Endothelial cell of umbilical vein (primary cell): ENCODE results near the gene TTI1. TPM values are rescaled to one million over a fixed set of nuclear protein-coding genes. Genes with fewer than 3 reads are reported as not detected.

ENCODE experiments used
- BruUV-seq: library from RNA; stranded (reverse); fragments of 400-500 nt; replicated peaks from 2 replicates; lab custom pipeline; 2021; lab: Mats Ljungman, UMichigan
- CTCF ChIA-PET: fragments of 300-600, 350-600 bp; sonication (Branson Sonifier 250); formaldehyde crosslinking; loops from one replicate; lab custom pipeline; 2021; ENCODE audit warnings: antibody characterized with exemption, inconsistent platforms; lab: Charles Lee
- POLR2A ChIA-PET: fragments of 300-600, 350-600 bp; sonication (Branson Sonifier 250); formaldehyde crosslinking; loops from one replicate; lab custom pipeline; 2021; ENCODE audit warnings: antibody characterized with exemption, inconsistent platforms; lab: Charles Lee
- DNase-seq: peaks from one replicate; pipeline ENCODE4 v3.0.0-alpha.2; 2011; ENCODE audit warnings: low read depth, low spot score
- FAIRE-seq: peaks from 2 replicates; lab custom pipeline; 2011; peaks lifted over from hg19 to GRCh38; lab: Jason Lieb, UNC
- H2AFZ ChIP-seq: 2 replicates; pipeline ENCODE4 v1.6.0; 2012; ENCODE audit warnings: low read depth, low read length, control low read depth, inconsistent platforms
- H3K27ac ChIP-seq: 2 replicates; pipeline ENCODE4 v1.5.1; 2011; ENCODE audit warnings: low read depth, mild to moderate bottlenecking, control low read depth, low read length, moderate library complexity; ENCODE audit not compliant: insufficient read depth
- H3K27me3 ChIP-seq, 2 experiments: 2 replicates each; pipeline versions ENCODE4 v1.6.0 to v1.6.1; 2011; ENCODE audit warnings: low read length in 2 of 2, mixed read lengths in 1 of 2; ENCODE audit not compliant: control insufficient read depth in 2 of 2, insufficient read depth in 2 of 2
- H3K36me3 ChIP-seq, 2 experiments: 2 replicates in 1 of 2; 3 replicates in 1 of 2; pipeline ENCODE4 v1.5.1; 2011; ENCODE audit warnings: low read length in 2 of 2, mild to moderate bottlenecking in 1 of 2, moderate library complexity in 1 of 2; ENCODE audit not compliant: control insufficient read depth in 2 of 2, insufficient read depth in 2 of 2; ENCODE audit errors: extremely low read depth in 1 of 2
- H3K4me1 ChIP-seq: 3 replicates; pipeline ENCODE4 v1.5.1; 2011; ENCODE audit warnings: mild to moderate bottlenecking, low read length; ENCODE audit not compliant: control insufficient read depth, insufficient read depth; ENCODE audit errors: extremely low read depth
- H3K4me2 ChIP-seq: 2 replicates; pipeline ENCODE4 v1.6.1; 2011; ENCODE audit warnings: low read length, control low read depth, mixed read lengths; ENCODE audit not compliant: insufficient read depth
- H3K4me3 ChIP-seq, 3 experiments: fragments of 200-600 bp in 1 of 3; sonication (generic), shearing (Covaris generic) in 1 of 3; replicated peaks in 1 of 3; 2 replicates each; pipeline ENCODE4 v1.5.1; 2011 to 2016; ENCODE audit warnings: control low read depth in 3 of 3, low read length in 3 of 3, mild to moderate bottlenecking in 2 of 3, inconsistent platforms in 1 of 3, low read depth in 1 of 3, moderate library complexity in 1 of 3; ENCODE audit not compliant: insufficient read depth in 1 of 3
- H3K79me2 ChIP-seq: 2 replicates; pipeline ENCODE4 v1.6.0; 2012; ENCODE audit warnings: low read length, inconsistent platforms; ENCODE audit not compliant: control insufficient read depth, insufficient read depth
- H3K9ac ChIP-seq: replicated peaks from 2 replicates; pipeline ENCODE3; 2011; ENCODE audit warnings: low read length, control low read depth; ENCODE audit not compliant: insufficient read depth; ENCODE audit errors: extremely low read depth
- H3K9me1 ChIP-seq: replicated peaks from 3 replicates; pipeline ENCODE4 v1.6.0; 2011; ENCODE audit warnings: mild to moderate bottlenecking, low read length; ENCODE audit not compliant: control insufficient read depth, insufficient read depth; ENCODE audit errors: extremely low read depth
- H3K9me3 ChIP-seq: replicated peaks from 2 replicates; pipeline ENCODE4 v1.5.1; 2012; ENCODE audit warnings: low read length, inconsistent platforms; ENCODE audit not compliant: control insufficient read depth, insufficient read depth
- H4K20me1 ChIP-seq: replicated peaks from 2 replicates; pipeline ENCODE3; 2011; ENCODE audit warnings: mild to moderate bottlenecking, low read length; ENCODE audit not compliant: control insufficient read depth, insufficient read depth; ENCODE audit errors: extremely low read depth
- CTCF ChIP-seq, 2 donors: IDR thresholded peaks; 1 replicate in 1 of 2; 2 replicates in 1 of 2; pipeline ENCODE4 v1.5.1; 2011; ENCODE audit warnings: low read length in 2 of 2, mild to moderate bottlenecking in 2 of 2, moderate library complexity in 2 of 2, control low read depth in 1 of 2, inconsistent platforms in 1 of 2, low read depth in 1 of 2; ENCODE audit not compliant: insufficient read depth in 1 of 2; ENCODE audit errors: extremely low read depth in 1 of 2
- EZH2 ChIP-seq: IDR thresholded peaks from 2 replicates; pipeline ENCODE4 v1.6.1; 2012; ENCODE audit warnings: borderline replicate concordance, low read depth, mild to moderate bottlenecking, moderate library complexity, low read length, inconsistent platforms; ENCODE audit not compliant: severe bottlenecking
- FOS ChIP-seq: IDR thresholded peaks from 2 replicates; pipeline ENCODE4 v1.6.1; 2011; ENCODE audit warnings: mild to moderate bottlenecking, low read length, moderate library complexity, borderline replicate concordance; ENCODE audit not compliant: insufficient read depth
- GATA2 ChIP-seq: IDR thresholded peaks from 2 replicates; pipeline ENCODE4 v1.7.0; 2011; ENCODE audit warnings: low read depth, mild to moderate bottlenecking, moderate library complexity, mixed read lengths, low read length; ENCODE audit not compliant: insufficient read length, insufficient read depth
- JUN ChIP-seq: IDR thresholded peaks from 2 replicates; pipeline ENCODE4 v1.6.1; 2011; ENCODE audit warnings: borderline replicate concordance, low read depth; ENCODE audit not compliant: insufficient read length, insufficient read depth
- MAX ChIP-seq: IDR thresholded peaks from 2 replicates; pipeline ENCODE4 v1.6.1; 2011; ENCODE audit not compliant: insufficient read depth, insufficient read length
- MYC ChIP-seq: IDR thresholded peaks from one replicate; pipeline ENCODE4 v1.6.1; 2011; ENCODE audit warnings: mild to moderate bottlenecking, low read depth, low read length
- POLR2A ChIP-seq: IDR thresholded peaks from 2 replicates; pipeline ENCODE4 v1.6.1; 2012; ENCODE audit warnings: low read depth, mild to moderate bottlenecking, control low read depth, low read length
- POLR2AphosphoS5 ChIP-seq: IDR thresholded peaks from 2 replicates; pipeline ENCODE4 v1.6.1; 2012; ENCODE audit warnings: low read depth, mild to moderate bottlenecking, control low read depth, low read length, moderate library complexity; ENCODE audit not compliant: insufficient read depth
- dilution Hi-C: fragments of 300-500 bp; cut with MboI; formaldehyde crosslinking; loops from one replicate; pipeline ENCODE4 v1.15.0; 2019; ENCODE audit warnings: low sequenced_read_pairs; ENCODE audit not compliant: extremely low pct_ligation_motif_present
- intact Hi-C: fragments of 100-400 bp; cut with micrococcal nuclease; formaldehyde crosslinking; loops from one replicate; pipeline ENCODE4 v1.10.0; 2022
- polyA plus RNA-seq, 4 experiments: library from polyadenylated mRNA; depleted of rRNA in 3 of 4; stranded (reverse) in 3 of 4; unstranded in 1 of 4; fragments of >200 nt; gene quantifications; 2 replicates each; pipeline versions ENCODE4 v1.2.1 to v1.2.3, GENCODE V29; 2011 to 2012; ENCODE audit warnings: missing spikeins in 1 of 4
- total RNA-seq: library from RNA; stranded (reverse); gene quantifications from 2 replicates; pipeline ENCODE4 v1.2.3, GENCODE V29; 2021

TTI1 gene
- total and polyA plus RNA-seq, 2 donors (not counting 3 experiments of a cell fraction or from before 2014, with no cell fraction given): 13.2 to 23.2 TPM

DNA sequence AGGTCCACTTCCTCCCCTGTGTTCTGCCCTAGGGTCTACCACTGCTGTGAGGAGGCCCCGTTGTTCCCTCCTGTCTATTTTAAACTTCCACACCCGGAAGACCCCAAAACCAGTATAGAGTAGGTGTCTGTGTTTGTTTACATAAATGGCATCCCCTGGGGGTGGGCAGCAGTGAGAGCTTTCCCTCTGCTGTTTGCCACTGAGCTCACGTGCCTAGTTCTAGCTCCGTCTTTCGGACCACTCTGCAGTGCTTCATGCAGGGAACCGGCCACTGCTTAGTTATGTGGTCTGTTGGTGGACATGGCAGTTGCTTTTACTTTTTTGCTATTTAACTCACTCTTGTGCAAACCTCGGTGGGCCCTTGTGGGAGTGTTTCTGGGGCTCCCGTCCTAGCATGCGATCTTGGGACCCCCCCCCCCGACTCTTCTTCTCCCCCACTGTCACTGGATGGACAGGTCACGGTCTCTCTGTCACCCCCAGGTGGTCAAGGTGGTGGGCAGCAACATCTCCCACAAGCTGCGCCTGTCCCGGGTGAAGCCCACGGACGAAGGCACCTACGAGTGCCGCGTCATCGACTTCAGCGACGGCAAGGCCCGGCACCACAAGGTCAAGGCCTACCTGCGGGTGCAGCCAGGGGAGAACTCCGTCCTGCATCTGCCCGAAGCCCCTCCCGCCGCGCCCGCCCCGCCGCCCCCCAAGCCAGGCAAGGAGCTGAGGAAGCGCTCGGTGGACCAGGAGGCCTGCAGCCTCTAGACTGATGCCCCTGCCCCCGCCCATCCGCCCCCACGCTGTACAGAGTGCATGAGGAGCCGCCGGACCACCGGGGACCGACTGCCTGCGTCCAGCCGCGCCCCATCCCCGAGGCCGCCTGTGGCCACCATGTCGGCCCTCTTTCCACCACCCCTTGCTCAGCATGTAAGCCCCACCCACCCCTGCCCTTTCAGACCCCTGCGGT is 89.5 kb downstream of the TTI1 start:
- no peaks in the 10 kb centered on the region for H3K36me3 ChIP-seq
- no peaks in the 10 kb centered on the region for H3K9me3 ChIP-seq
- H3K27me3 ChIP-seq: peaks cover 0 to 2% of the 10 kb centered on the region in 2 experiments
- no peak overlapping the region for H3K4me3 ChIP-seq
- intact Hi-C loops: no loop called here
- no peak overlapping the region for H3K4me2 ChIP-seq
- no TSS peak for BruUV-seq
- no peaks in the 10 kb centered on the region for H3K9me1 ChIP-seq
- no peak overlapping the region for H2AFZ ChIP-seq
- no peaks in the 10 kb centered on the region for H3K79me2 ChIP-seq
- ChIA-PET POLR2A (no interaction called here), CTCF (interaction anchor here (1.1 kb wide), 1 partner anchor 378 kb away, joined by 3 read pairs; no protein-coding TSS in a partner anchor)
- FAIRE-seq (no peak), DNase-seq (no peak)
- dilution Hi-C loops: no loop called here
- no peak for TF ChIP-seq JUN
- TF ChIP-seq CTCF (IDR thresholded peaks at IDR 0.05; ENCODE audit: extremely low read depth in 1 of 2, insufficient read depth in 1 of 2, low read depth in 1 of 2, low read length in 2 of 2): no peak
- no peak for TF ChIP-seq FOS
- TF ChIP-seq EZH2: no peak
- no peak for TF ChIP-seq POLR2AphosphoS5
- no peak for TF ChIP-seq MYC
- no peak for TF ChIP-seq MAX
- no peak for TF ChIP-seq GATA2
- TF ChIP-seq POLR2A: no peak
- no peak overlapping the region for H3K9ac ChIP-seq
- no peaks in the 10 kb centered on the region for H3K4me1 ChIP-seq
- no peak overlapping the region for H3K27ac ChIP-seq
- H4K20me1 ChIP-seq: no peaks in the 10 kb centered on the region
